Measurements from ENCODE around the gene FLOT2.
"Not testable (repeated sequence)": the region's sequence is repeated elsewhere in the genome, so short reads cannot be mapped to it uniquely, and the experiment has no call there.

Gene FLOT2

GRCh38 chr17:28842282-28843012 lies 55.1 kb downstream of the FLOT2 start, which contains the start of gene FAM222B:
Gene FAM222B, minus strand, starts transcription at chr17:28842790. Its CDS starts 76,123 bp downstream, at chr17:28766667.
- peak; percentile 85 for DNase-seq (ENCODE audit: low spot score)

- DNase-seq (ENCODE audit: low spot score): peak; percentile 26
Measured at GRCh38 chr17:28841901-28842281, 55.6 kb downstream of the FLOT2 start.

- no peak for DNase-seq (ENCODE audit: low spot score)
Measured at GRCh38 chr17:28839221-28839620, 58.3 kb downstream of the FLOT2 start.

GRCh38 chr17:28836541-28836940 lies 61.0 kb downstream of the FLOT2 start:
- DNase-seq (ENCODE audit: low spot score): not testable (repeated sequence)

- DNase-seq (ENCODE audit: low spot score): no peak
Measured at GRCh38 chr17:28834420-28834819, 63.1 kb downstream of the FLOT2 start.

All from cerebellar cortex (tissue), 1 donor.